SKM-1 (cell line): ENCODE measurements around the gene ERVFRD-1.
"Not testable (repeated sequence)": the region's sequence is repeated elsewhere in the genome, so short reads cannot be mapped to it uniquely, and the experiment has no call there.

Source experiments
- DNase-seq: peaks from one replicate; lab custom pipeline; 2025; ENCODE audit not compliant: unreplicated experiment; lab: John Stamatoyannopoulos, UW

Gene ERVFRD-1

GRCh38 chr6:11092668-11093375 lies 18.7 kb downstream of the ERVFRD-1 start:
- DNase-seq = no peak

DNA sequence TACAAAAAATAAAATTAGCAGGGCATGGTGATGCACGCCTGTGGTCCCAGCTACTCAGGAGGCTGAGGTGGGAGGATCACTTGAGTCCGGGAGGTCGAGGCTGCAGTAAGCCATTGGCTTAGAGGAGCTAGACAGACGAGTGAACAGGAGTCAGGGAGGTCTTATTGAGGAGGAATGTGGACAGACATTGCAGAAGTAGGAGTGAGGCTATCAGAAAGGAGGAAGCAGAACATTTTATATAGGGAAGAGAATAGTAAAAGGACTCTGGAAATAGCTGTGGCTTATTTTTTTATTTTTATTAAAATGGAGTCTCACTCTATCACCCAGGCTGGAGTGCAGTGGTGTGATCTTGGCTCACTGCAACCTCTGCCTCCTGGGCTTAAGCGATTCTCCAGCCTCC lies 20.4 kb downstream of the ERVFRD-1 start:
- DNase-seq = not testable (repeated sequence)

DNA sequence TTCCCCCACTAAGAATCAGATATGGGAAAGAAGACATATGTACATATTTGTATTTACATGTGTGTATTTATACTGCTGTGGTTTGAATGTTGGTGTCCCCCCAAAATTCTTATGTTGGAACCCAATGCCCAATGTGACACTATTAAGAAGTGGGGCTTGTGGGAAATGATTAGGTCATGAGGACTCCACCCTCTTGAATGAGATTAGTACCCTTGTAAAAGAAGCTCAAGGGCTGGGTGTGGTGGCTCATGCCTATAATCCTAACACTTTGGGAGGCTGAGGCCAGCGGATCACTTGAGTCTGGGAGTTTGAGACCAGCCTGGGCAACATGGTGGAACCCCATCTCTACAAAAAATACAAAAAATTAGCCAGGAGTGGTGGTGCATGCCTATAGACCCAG lies 21.8 kb downstream of the ERVFRD-1 start:
- DNase-seq = no peak

DNA sequence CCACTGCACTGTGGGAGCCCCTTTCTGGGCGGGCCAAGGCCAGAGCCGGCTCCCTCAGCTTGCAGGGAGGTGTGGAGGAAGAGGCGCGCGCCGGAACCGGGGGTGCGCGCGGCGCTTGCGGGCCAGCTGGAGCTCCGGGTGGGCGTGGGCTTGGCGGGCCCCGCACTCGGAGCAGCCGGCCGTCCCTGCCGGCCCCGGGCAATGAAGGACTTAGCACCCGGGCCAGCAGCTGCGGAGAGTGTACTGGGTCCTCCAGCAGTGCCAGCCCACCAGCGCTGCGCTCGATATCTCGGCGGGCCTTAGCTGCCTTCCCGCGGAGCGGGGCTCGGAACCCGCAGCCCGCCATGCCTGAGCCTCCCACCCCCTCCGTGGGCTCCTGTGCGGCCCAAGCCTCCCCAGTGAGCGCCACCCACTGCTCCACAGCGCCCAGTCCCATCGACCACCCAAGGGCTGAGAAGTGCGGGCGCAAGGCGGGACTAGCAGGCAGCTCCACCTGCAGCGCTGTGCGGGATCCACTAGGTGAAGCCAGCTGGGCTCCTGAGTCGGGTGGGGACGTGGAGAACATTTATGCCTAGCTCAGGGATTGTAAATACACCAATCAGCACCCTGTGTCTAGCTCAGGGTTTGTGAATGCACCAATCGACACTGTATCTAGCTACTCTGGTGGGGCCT lies 24.2 kb downstream of the ERVFRD-1 start:
- DNase-seq = not testable (repeated sequence)

DNA sequence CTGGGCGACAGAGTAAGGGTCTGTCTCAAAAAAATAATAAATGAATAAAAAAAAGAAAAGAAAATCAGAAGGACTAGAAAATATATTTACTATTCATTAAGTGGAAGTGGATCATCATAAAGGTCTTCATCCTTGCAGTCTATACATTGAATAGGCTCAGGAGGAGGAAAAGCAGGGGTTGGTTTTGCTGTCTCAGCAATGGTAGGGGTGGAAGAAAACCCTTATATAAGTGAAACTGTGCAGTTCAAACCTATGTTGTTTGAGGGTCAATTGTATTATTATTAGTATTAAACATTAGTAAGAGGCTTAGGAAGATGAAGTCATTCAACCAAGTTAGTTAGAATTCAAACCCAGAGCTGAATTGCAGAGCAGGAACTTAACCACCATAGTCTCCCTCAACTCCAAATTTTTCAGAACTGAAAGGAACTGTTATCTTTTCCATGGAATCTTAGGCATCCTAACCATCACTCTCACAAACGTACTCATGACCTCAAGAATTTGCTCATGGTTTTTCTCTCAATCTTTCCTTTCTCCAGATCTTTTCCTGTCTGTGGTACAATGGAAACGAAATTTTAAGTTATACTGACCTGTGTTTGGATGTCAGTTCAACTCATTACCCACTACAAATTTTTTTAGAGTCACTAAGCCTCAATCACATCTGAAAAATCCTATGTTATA lies 25.6 kb downstream of the ERVFRD-1 start:
- no peak for DNase-seq

GRCh38 chr6:11083956-11084355 lies 27.6 kb downstream of the ERVFRD-1 start:
- DNase-seq = no peak

DNA sequence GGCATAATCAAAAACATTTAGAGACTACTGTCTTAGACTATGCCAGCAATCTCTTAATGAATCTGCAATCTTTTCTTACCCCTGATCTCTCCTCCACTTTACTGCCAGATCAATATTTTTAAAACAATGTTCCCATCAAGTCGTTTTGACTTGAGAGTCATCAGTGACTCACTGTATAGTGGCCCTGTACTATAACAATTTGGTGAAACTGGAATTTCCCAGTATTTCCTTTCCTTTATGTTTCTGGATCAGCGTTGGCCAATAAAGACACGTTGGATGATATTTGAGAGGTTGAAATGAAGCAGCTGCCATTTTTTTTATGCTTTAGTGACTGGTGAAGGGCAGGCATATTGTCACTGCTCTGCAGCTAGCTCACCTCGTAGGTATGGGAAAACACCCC lies 28.0 kb downstream of the ERVFRD-1 start:
- no peak for DNase-seq

DNA sequence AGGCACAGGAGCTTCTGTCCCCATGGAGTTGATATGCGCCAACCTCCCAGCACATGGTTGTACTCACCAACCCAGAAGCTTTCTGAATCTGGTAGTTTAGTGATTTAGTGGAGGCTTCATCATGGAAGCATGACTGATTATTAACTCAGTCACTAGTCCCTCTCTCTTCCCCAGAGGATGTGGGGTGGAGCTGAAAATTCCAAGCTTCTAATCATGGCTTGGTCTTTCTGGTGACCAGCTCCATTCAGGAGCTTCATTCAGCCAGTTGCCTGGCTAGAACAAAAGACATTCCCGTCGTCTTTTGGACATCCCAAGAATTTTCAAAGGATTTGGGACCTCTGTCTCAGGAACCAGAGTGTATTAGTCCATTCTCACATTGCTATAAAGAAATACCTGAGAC lies 31.2 kb downstream of the ERVFRD-1 start:
- DNase-seq = no peak

- DNase-seq = no peak
Measured at GRCh38 chr6:11078266-11078665, 33.3 kb downstream of the ERVFRD-1 start.

DNA sequence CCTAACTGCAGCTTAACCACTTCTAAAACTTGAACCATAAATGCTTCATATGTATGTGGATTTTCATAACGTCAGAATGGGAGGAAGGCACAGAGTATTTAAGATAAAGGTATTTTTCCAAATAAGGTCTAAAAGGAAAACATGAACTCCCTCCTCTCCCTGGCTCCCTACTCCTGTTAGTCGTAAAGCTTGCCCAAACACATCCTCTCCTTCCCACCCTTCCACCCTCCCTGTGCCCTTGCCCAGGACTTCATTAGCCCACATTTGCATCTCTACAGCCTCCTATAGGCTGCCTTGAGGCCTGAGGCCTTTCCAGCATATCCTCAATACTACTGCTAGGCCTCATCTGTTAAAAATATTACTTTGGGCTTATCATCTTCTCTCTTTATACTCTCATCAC lies 35.0 kb downstream of the ERVFRD-1 start:
- DNase-seq = no peak

DNA sequence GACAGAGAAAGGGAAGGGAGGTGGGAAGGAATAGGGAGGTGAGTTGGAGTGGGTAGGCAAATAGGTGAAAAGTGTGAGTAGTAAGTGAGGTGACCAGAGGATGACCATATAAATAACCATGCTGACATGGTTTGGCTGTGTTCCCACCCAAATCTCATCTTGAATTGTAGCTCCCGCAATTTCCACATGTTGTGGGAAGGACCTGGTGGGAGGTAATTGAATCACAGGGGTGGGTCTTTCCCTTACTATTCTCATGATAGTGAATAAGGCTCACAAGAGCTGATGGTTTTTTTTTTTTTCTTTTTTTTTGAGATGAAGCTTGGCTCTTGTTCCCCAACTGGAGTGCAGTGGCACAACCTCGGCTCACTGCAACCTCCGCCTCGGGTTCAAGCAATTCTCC lies 39.4 kb downstream of the ERVFRD-1 start:
- no peak for DNase-seq

- no peak for DNase-seq
Measured at GRCh38 chr6:11069760-11070159, 41.8 kb downstream of the ERVFRD-1 start.

GRCh38 chr6:11067348-11067747 lies 44.2 kb downstream of the ERVFRD-1 start:
- DNase-seq = no peak

DNA sequence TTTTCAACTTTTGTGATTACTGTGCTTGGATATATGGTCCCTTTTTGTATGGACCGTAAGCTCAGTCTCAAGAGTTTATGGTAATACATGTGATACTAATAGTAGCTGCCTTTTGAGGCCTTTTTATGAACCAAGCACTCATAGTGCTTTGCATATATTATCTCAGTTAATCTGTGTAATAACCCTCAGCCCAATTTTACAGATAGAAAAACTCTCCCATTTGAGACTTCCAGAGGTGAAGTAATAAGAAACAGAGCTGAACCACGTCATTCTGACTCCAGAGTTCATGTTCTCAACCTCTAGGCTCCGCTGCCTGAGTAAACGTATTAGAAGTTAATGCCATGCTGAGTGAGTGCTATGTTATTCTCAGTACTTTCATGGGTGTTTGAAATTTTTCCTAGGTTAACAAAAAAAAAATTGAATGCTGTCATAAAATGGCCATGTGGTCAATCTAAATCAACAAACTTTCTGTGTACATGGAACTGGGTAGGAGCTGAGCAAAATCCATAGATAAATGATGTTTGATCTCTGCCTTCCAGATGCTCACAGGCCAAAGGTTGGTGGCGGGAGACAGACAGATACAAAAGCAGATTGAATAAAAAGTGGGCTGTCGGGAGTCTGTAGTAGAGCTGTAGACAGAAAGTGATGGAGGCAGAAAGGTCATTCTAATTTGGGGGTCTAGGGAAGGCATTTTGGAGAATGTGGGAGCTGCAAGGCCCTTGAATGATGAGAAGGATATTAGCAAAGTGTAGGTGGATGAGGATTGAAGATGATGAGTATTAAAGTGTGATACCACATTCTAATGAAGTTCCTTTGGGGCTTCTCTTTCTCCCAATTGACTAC lies 44.8 kb downstream of the ERVFRD-1 start:
- no peak for DNase-seq

DNA sequence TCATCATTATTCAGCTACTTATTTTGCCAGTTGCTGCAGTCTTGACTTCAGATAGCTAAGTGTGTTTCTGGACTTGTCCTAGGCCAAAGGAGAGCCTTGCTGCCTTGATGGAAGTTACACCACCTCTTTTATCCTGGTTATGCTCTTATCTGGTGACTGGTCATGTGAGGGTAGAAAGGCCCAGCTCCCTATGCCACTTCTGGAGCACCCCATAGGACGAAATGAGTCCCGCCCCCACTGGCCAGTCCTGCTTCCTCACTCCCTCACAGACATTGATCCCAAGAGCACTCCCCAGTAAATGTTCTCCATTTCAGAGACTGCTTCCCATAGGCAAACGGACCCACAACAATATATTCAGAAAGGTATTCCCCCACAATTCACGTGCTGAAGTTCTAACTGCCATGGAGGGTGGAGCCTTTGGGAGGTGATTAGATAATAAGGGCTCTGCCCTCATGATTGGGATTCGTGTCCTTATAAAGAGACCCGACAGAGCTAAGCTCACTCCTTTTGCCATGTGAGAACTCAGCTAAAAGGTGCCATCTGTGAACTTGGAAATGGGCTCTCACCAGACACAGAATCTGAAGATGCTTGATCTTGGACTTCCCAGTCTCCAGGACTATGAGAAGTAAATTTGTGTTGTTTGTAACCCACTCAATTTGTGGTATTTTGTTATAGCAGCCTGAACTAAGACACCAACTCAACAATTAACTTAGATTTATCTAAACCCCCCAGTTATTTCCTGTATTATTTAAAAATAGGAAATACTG lies 45.9 kb downstream of the ERVFRD-1 start:
- DNase-seq = no peak

DNA sequence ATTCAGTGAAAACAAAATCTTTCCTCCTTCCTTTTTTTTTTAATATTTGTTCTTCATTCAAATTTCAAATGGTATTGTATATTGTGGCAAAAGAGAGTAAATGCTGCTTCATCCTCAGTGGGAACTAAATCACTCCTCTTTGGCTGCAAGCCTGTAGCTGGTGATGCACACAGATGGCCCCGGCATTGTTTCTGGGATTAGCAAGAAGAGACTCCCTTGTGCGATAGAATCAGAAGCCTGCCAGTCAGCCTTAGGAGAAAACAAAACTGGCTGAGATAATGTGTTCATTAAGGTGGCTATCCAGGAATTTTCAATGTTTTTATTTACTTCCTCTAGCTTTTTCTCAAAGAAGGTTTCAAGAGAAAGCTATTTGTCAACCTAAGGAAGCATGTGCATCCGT lies 46.7 kb downstream of the ERVFRD-1 start:
- DNase-seq = no peak

DNA sequence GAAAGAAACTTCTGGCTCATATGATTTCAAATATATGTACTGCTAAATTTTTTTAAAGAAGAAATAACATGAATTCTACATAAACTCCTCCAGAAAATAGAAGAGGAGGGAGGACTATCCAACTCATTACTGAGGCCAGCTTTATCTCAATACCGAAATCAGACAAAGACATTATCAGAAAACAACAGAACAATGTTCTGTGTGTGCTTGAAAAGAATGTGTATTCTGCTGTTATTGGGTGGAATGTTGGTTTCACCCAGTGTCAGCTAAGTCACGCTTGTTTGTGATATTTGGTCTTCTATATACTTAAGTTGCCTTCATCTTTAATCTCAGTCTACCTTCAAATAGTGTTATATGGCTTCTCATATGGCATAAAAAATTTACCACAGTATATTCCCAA lies 48.8 kb downstream of the ERVFRD-1 start:
- no peak for DNase-seq

- no peak for DNase-seq
Measured at GRCh38 chr6:11062083-11062482, 49.4 kb downstream of the ERVFRD-1 start.

GRCh38 chr6:11058406-11058805 lies 53.1 kb downstream of the ERVFRD-1 start:
- DNase-seq = no peak

- DNase-seq = no peak
Measured at GRCh38 chr6:11056871-11057270, 54.7 kb downstream of the ERVFRD-1 start.
